GM23338 (cell line): ENCODE measurements around the gene NIPAL4. TPM values are rescaled to one million over a fixed set of nuclear protein-coding genes. Genes with fewer than 3 reads are reported as not detected.
A peak's percentile ranks its signal among the peaks of the same experiment; 100 is the strongest.

ENCODE experiments used
- ATAC-seq: fragments of 200-7000 bp; cut with Tn5 transposase; 3 replicates; pipeline ENCODE4 v1.9.1; 2020
- DNase-seq: peaks from one replicate; pipeline ENCODE4 v3.0.0-alpha.2; 2015; ENCODE audit warnings: low spot score
- H2AFZ ChIP-seq: fragments of 200-600 bp; sonication (generic); 2 replicates; pipeline ENCODE4 v1.8.0; 2016; ENCODE audit warnings: antibody characterized with exemption, mild to moderate bottlenecking, moderate library complexity
- H3F3A ChIP-seq: fragments of 200-600 bp; sonication (generic); replicated peaks from 2 replicates; pipeline ENCODE4 v1.8.0; 2017; ENCODE audit warnings: antibody characterized with exemption, mixed run types, low read depth
- H3K27ac ChIP-seq: fragments of 200-600 bp; sonication (generic); 2 replicates; pipeline ENCODE4 v1.6.1; 2016; ENCODE audit warnings: low read depth
- H3K27me3 ChIP-seq: fragments of 200-600 bp; sonication (generic); 2 replicates; pipeline ENCODE4 v1.8.0; 2016; ENCODE audit warnings: mild to moderate bottlenecking, mixed run types, moderate library complexity; ENCODE audit not compliant: insufficient read depth
- H3K36me3 ChIP-seq: fragments of 200-600 bp; sonication (generic); 2 replicates; pipeline ENCODE4 v1.8.0; 2016; ENCODE audit warnings: mild to moderate bottlenecking; ENCODE audit not compliant: insufficient read depth
- H3K4me1 ChIP-seq: fragments of 200-600 bp; sonication (generic); 2 replicates; pipeline ENCODE4 v1.8.0; 2016; ENCODE audit warnings: mild to moderate bottlenecking, moderate library complexity; ENCODE audit not compliant: insufficient read depth
- H3K4me2 ChIP-seq: fragments of 200-600 bp; sonication (generic); 2 replicates; pipeline ENCODE4 v1.7.1; 2017; ENCODE audit warnings: mixed run types
- H3K4me3 ChIP-seq: fragments of 200-600 bp; sonication (generic); 2 replicates; pipeline ENCODE4 v1.6.1; 2016; ENCODE audit warnings: mixed run types
- H3K79me2 ChIP-seq: fragments of 200-600 bp; sonication (generic); replicated peaks from 2 replicates; pipeline ENCODE4 v1.8.0; 2017; ENCODE audit warnings: mild to moderate bottlenecking; ENCODE audit not compliant: insufficient read depth
- H3K9me2 ChIP-seq: fragments of 200-600 bp; sonication (generic); 2 replicates; pipeline ENCODE4 v1.8.0; 2017; ENCODE audit not compliant: insufficient read depth
- H4K20me1 ChIP-seq: fragments of 200-600 bp; sonication (generic); replicated peaks from 2 replicates; pipeline ENCODE4 v1.8.0; 2017; ENCODE audit warnings: mild to moderate bottlenecking; ENCODE audit not compliant: insufficient read depth
- H3K27ac Mint-ChIP-seq: 2 replicates; pipeline ENCODE4 v1.8.0; 2020; ENCODE audit warnings: inconsistent platforms, mild to moderate bottlenecking, moderate library complexity, mixed read lengths
- H3K27me3 Mint-ChIP-seq: 3 replicates; pipeline ENCODE4 v1.8.0; 2022; ENCODE audit warnings: low read depth, mild to moderate bottlenecking, moderate library complexity, mixed read lengths, inconsistent platforms; ENCODE audit not compliant: insufficient read depth, poor library complexity
- H3K36me3 Mint-ChIP-seq: 3 replicates; pipeline ENCODE4 v1.8.0; 2021; ENCODE audit warnings: low read depth, mild to moderate bottlenecking, inconsistent platforms, moderate library complexity, mixed read lengths
- H3K4me1 Mint-ChIP-seq: 3 replicates; pipeline ENCODE4 v1.8.0; 2020; ENCODE audit warnings: mild to moderate bottlenecking, inconsistent platforms, mixed read lengths
- H3K4me3 Mint-ChIP-seq: 3 replicates; pipeline ENCODE4 v1.8.0; 2021; ENCODE audit warnings: moderate library complexity, mild to moderate bottlenecking, inconsistent platforms, mixed read lengths
- H3K9me3 Mint-ChIP-seq: 3 replicates; pipeline ENCODE4 v1.8.0; 2020; ENCODE audit warnings: moderate library complexity, mild to moderate bottlenecking, inconsistent platforms, mixed read lengths
- CREB1 ChIP-seq: fragments of 250-450 bp; sonication (Bioruptor Pico); IDR thresholded peaks from 2 replicates; pipeline ENCODE4 v1.5.0; 2020; ENCODE audit warnings: low read depth, mild to moderate bottlenecking, moderate library complexity
- CTCF ChIP-seq, 2 experiments: fragments of 200-600 bp in 1 of 2; sonication (generic) in 1 of 2; conservative IDR thresholded peaks; 2 replicates each; pipeline versions ENCODE4 v1.5.1 to v1.6.1; 2016 to 2017; ENCODE audit warnings: antibody characterized with exemption in 2 of 2, low read depth in 2 of 2, mild to moderate bottlenecking in 2 of 2, moderate library complexity in 1 of 2
- ETS1 ChIP-seq: IDR thresholded peaks from 2 replicates; pipeline ENCODE4 v1.6.1; 2016; ENCODE audit warnings: antibody characterized with exemption
- EZH2 ChIP-seq: fragments of 200-600 bp; sonication (generic); IDR thresholded peaks from one replicate; pipeline ENCODE4 v1.8.0; 2017; ENCODE audit warnings: antibody characterized with exemption, mild to moderate bottlenecking, low read depth; ENCODE audit not compliant: unreplicated experiment
- JUNB ChIP-seq: IDR thresholded peaks from one replicate; pipeline ENCODE4 v1.6.1; 2016; ENCODE audit warnings: antibody characterized with exemption; ENCODE audit not compliant: unreplicated experiment
- NANOG ChIP-seq: IDR thresholded peaks from 2 replicates; pipeline ENCODE4 v1.6.1; 2016; ENCODE audit warnings: antibody characterized with exemption, borderline replicate concordance
- POLR2AphosphoS5 ChIP-seq: IDR thresholded peaks from 2 replicates; pipeline ENCODE4 v1.6.1; 2016; ENCODE audit warnings: antibody characterized with exemption, low read depth
- ZNF114 ChIP-seq: fragments of 250-450 bp; sonication (Bioruptor Pico); IDR thresholded peaks from 2 replicates; pipeline ENCODE4 v1.5.0; 2020; ENCODE audit warnings: mild to moderate bottlenecking, moderate library complexity
- ZNF331 ChIP-seq: fragments of 250-450 bp; sonication (Bioruptor Pico); IDR thresholded peaks from 2 replicates; pipeline ENCODE4 v1.5.0; 2020; ENCODE audit warnings: low read depth, mild to moderate bottlenecking, moderate library complexity
- ZNF462 ChIP-seq: fragments of 250-450 bp; sonication (Bioruptor Pico); IDR thresholded peaks from 2 replicates; pipeline ENCODE4 v1.5.0; 2020; ENCODE audit warnings: mild to moderate bottlenecking, moderate library complexity
- polyA plus RNA-seq: library from polyadenylated mRNA; unstranded; fragments of >200 nt; fragmentation: Nextera tagmentation; extraction: Ambion mirVana; gene quantifications from 2 replicates; pipeline ENCODE4 v1.2.1, GENCODE V29; 2016
- total RNA-seq: library from RNA; depleted of rRNA; stranded (reverse); fragments of >200 nt; shearing (Covaris generic); gene quantifications from 2 replicates; pipeline ENCODE4 v1.2.3, GENCODE V29; 2014

NIPAL4 gene
- total and polyA plus RNA-seq, 2 experiments from 2014 or later: 0.21 TPM; not detected in 1

- no peak for TF ChIP-seq ZNF462 (CRISPR knock-in tag)
- no peak for TF ChIP-seq EZH2
Measured at GRCh38 chr5:157445745-157446411, 14.1 kb upstream of the NIPAL4 start (continued).

GRCh38 chr5:157446412-157446935, 13.5 kb upstream of the NIPAL4 start:
- H3K27me3 ChIP-seq: no peaks in the 10 kb centered on the region
- Mint-ChIP-seq H3K9me3 (no peaks in the 10 kb centered on the region), H3K4me3 (no peak overlapping the region)
- TF ChIP-seq ZNF331 (CRISPR knock-in tag): no peak
- TF ChIP-seq CTCF (conservative IDR thresholded peaks at IDR 0.05; ENCODE audit: low read depth in 2 of 2): no peak
- TF ChIP-seq JUNB: no peak
- no peak for TF ChIP-seq NANOG
- TF ChIP-seq ZNF114: no peak
- TF ChIP-seq ETS1: no peak
- TF ChIP-seq CREB1 (CRISPR knock-in tag): no peak
- TF ChIP-seq POLR2AphosphoS5: no peak

More at GRCh38 chr5:157446412-157446935, 13.5 kb upstream of the NIPAL4 start:
- H3K79me2 ChIP-seq: no peaks in the 10 kb centered on the region
- H3K4me3 ChIP-seq: no peak overlapping the region
- Mint-ChIP-seq H3K4me1 (no peaks in the 10 kb centered on the region; the same call in 1 of the 3 replicates), H3K36me3 (no peaks in the 10 kb centered on the region), H3K27me3 (no peaks in the 10 kb centered on the region), H3K27ac (no peak overlapping the region)
- no peak overlapping the region for H3K27ac ChIP-seq
- DNase-seq: no peak
- no peak for ATAC-seq
- H3K4me1 ChIP-seq: no peaks in the 10 kb centered on the region
- H3K36me3 ChIP-seq: no peaks in the 10 kb centered on the region
- H3K4me2 ChIP-seq: no peak overlapping the region
- H4K20me1 ChIP-seq: no peaks in the 10 kb centered on the region
- H3F3A ChIP-seq: no peaks in the 10 kb centered on the region
- no peaks in the 10 kb centered on the region for H3K9me2 ChIP-seq
- peak overlapping the region; percentile 82; the same call in 1 of the 2 replicates for H2AFZ ChIP-seq
